Left ventricle myocardium inferior (tissue), 1 donor: Measurements from ENCODE around the gene TMEM151B. TPM values are rescaled to one million over a fixed set of nuclear protein-coding genes. Genes with fewer than 3 reads are reported as not detected.

ENCODE experiments used
- DNase-seq: peaks from one replicate; pipeline ENCODE4 v3.0.0-alpha.2; 2020
- H3K27ac ChIP-seq: fragments of 200-600 bp; replicated peaks from 2 replicates; pipeline ENCODE4 v1.8.0; 2021
- H3K27me3 ChIP-seq: fragments of 200-600 bp; 2 replicates; pipeline ENCODE4 v1.8.0; 2021; ENCODE audit warnings: low read depth
- H3K36me3 ChIP-seq: fragments of 200-600 bp; 2 replicates; pipeline ENCODE4 v1.8.0; 2021
- H3K4me1 ChIP-seq: fragments of 200-600 bp; 2 replicates; pipeline ENCODE4 v1.8.0; 2021
- H3K4me3 ChIP-seq: fragments of 200-600 bp; 2 replicates; pipeline ENCODE4 v1.8.0; 2021; ENCODE audit warnings: mild to moderate bottlenecking, moderate library complexity
- H3K9me3 ChIP-seq: fragments of 200-600 bp; replicated peaks from 2 replicates; pipeline ENCODE4 v1.8.0; 2021
- intact Hi-C: fragments of 100-400 bp; cut with micrococcal nuclease; formaldehyde crosslinking; loops from one replicate; pipeline ENCODE4 v1.11.0; 2022
- total RNA-seq: library from RNA; stranded (reverse); fragmentation: NEBNext Ultra II Directional; extraction: Animal tissue kit (Norgen Biotek cat#: 25700); gene quantifications from one replicate; pipeline ENCODE4 v1.2.1, GENCODE V29; 2021
- TF ChIP-seq, protein P1 (sequence below): fragments of 200-600 bp; IDR thresholded peaks from 2 replicates; pipeline ENCODE4 v1.8.0; 2021; ENCODE audit warnings: antibody characterized with exemption, mild to moderate bottlenecking, borderline replicate concordance
- donor health status: DM: no; HTN: yes; CAD: no; lungs with severe emphysema.

The TMEM151B gene
- total RNA-seq, 1 donor from 2014 or later: not detected

DNA sequence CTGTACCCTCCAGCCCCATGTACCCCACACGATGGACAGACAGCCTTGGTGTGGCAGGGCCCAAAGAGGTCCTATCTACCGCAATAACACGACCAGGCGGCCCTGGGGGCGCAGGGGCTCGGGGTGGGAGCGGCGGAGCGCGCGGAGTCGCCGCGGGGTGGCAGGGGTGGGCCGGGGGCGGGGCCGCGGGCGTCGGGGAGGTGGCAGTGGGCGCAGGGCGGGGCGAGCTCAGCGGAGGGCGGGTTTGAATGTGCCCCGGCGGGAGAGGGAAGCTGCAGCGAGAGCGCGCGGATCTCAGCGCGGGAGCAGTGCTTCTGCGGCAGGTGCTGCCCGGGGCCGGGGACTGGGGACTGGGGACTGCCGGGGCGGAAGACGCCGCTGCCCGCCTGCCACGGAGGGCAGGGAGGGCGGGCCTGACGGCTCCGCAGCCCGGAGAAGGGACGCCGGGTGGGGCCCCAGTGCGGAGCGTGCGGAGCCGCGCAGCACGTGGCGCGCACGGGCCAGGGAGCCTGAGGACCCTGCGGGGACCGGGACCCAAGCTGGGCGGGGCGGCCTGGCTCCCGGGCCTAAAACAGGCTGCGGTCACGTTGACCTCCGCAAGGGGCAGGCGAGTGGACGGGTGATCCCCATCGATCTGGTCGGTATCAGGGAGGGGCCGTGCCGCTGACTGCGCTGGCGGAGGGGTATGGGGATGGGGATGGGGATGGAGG, 46.8 kb upstream of the TMEM151B start, which contains the start of gene SLC29A1:
TSS of gene SLC29A1 (plus strand) at position 277 of the 710 bp plus-strand sequence. CDS start 3,719 bp downstream, outside the sequence.
- no peaks in the 10 kb centered on the region for H3K27me3 ChIP-seq
- peak within 1 kb of the TSS; percentile 88 for H3K4me3 ChIP-seq
- no peaks in the 10 kb centered on the region for H3K9me3 ChIP-seq
- H3K4me1 ChIP-seq: peaks cover 98% of the 10 kb centered on the region
- intact Hi-C loops: no loop called here
- no peaks in the 10 kb centered on the region for H3K36me3 ChIP-seq
- peak; percentile 89 for DNase-seq
- peak within 1 kb of the TSS; percentile 98 for H3K27ac ChIP-seq
- TF ChIP-seq, protein P1, sequence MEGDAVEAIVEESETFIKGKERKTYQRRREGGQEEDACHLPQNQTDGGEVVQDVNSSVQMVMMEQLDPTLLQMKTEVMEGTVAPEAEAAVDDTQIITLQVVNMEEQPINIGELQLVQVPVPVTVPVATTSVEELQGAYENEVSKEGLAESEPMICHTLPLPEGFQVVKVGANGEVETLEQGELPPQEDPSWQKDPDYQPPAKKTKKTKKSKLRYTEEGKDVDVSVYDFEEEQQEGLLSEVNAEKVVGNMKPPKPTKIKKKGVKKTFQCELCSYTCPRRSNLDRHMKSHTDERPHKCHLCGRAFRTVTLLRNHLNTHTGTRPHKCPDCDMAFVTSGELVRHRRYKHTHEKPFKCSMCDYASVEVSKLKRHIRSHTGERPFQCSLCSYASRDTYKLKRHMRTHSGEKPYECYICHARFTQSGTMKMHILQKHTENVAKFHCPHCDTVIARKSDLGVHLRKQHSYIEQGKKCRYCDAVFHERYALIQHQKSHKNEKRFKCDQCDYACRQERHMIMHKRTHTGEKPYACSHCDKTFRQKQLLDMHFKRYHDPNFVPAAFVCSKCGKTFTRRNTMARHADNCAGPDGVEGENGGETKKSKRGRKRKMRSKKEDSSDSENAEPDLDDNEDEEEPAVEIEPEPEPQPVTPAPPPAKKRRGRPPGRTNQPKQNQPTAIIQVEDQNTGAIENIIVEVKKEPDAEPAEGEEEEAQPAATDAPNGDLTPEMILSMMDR: no peak

DNA sequence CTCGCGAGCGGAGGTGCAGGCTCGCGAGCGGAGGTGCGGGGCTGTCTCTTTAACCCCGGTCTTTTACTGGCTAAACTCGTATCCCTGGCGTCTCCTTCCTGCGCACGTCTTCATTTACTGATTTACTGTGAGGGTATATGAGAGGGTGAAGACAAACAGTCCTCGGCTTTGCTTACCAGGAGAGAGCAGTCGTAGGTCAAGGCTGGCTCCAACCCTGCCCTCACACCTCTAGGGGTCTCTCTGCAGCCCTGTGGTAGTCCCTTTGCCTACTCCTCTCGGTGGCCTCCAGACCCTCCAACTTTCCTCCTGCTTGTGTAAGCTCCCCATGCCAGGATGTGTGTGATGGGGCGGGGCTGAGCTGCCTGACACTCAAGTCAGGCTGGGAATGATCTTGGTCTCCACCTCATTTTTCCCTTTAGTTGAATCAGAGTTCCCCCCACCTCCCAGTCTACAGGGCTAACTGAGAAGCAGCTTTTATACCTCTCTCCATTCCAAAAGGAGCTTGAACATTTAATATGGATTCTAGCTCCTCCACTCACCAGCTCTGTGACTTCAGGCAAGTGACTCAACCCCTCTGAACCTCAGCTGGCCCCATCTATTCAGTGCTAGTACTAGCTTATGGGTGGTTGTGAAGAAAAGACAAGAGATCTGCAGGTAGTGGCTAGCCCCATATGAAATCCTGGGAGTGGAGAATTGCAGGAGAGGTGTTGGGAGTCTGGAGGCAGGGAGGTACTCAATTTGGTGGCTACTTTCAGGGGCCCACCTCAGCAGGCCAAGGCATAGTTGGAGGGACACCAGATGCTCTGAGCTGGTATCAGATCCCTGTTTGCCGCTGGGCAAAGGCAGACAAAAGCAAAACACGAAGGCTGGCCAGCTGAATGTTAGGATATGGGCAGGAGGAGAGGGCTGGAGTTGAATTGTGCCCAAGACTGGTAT, 46.0 kb upstream of the TMEM151B start:
- intact Hi-C loops: no loop called here
- TF ChIP-seq, protein P1: no peak

DNA sequence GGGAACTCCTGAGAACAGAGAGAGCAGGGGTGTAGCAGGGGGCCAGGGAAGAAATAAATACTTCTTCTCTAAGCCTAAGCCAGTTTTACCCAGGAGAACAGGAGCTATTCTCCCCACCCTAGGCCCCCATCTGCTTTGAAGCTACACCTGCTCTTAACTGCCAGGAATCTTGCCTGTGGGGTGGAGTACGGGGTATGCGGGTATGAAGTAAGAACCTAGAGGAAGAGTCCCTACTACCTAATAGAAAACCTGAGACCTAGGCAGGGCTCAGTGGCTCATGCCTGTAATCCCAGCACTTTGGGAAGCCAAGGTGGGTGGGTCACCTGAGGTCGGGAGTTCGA, 45.3 kb upstream of the TMEM151B start:
- H3K36me3 ChIP-seq: peaks cover 5% of the 10 kb centered on the region
- H3K4me1 ChIP-seq: peaks cover 97% of the 10 kb centered on the region
- H3K27me3 ChIP-seq: no peaks in the 10 kb centered on the region
- H3K27ac ChIP-seq: peak overlapping the region; percentile 98
- TF ChIP-seq, protein P1: no peak
- intact Hi-C loops: no loop called here
- DNase-seq: no peak
- peak overlapping the region; percentile 88 for H3K4me3 ChIP-seq
- no peaks in the 10 kb centered on the region for H3K9me3 ChIP-seq

More for the DNA sequence above, 46.0 kb upstream of the TMEM151B start:
- H3K9me3 ChIP-seq: no peaks in the 10 kb centered on the region
- no peaks in the 10 kb centered on the region for H3K36me3 ChIP-seq
- H3K27ac ChIP-seq: peak overlapping the region; percentile 98
- no peak for DNase-seq
- peak overlapping the region; percentile 88 for H3K4me3 ChIP-seq
- H3K27me3 ChIP-seq: no peaks in the 10 kb centered on the region
- peaks cover 98% of the 10 kb centered on the region for H3K4me1 ChIP-seq

DNA sequence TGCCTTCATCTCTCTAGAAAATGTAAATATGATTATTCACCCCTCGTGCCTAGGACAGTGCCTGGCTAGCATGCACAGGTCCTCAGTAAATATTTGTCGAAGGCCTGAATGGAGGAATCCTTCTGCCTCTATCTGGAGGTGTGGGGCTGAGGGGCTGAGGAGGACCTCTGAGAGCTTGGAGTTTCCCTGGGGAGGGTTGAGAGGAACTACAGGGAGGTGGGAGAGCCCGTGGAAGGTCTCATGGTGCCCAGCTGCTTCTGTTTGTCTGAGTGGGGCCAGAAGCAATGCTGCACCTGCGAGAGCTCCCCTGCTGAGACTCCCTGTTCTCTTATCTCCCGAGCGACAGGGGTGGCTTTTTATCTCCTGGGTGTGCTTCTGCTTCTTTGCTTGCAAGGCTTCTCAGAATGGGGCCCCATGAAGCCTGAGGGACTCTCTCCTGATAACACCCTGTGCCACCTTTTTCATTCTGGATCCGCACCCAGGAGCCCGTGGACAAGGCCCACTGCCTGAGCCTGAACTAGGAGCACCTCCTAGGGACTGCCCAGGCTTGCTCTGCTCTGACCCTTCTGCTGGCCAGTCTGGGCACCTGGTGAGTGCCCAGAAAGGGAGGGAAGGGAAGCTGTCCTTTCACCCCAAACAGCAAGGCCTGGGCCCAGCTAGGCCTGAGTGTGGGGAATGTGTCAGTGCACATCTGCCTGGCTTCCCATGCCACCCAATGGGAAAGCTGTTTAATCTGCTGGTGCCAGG, 44.5 kb upstream of the TMEM151B start:
- peak overlapping the region; percentile 88 for H3K4me3 ChIP-seq
- intact Hi-C loops: no loop called here
- no peaks in the 10 kb centered on the region for H3K27me3 ChIP-seq
- peaks cover 97% of the 10 kb centered on the region for H3K4me1 ChIP-seq
- DNase-seq: no peak
- H3K9me3 ChIP-seq: no peaks in the 10 kb centered on the region
- H3K27ac ChIP-seq: peak overlapping the region; percentile 98
- H3K36me3 ChIP-seq: peaks cover 13% of the 10 kb centered on the region
- TF ChIP-seq, protein P1: no peak
